ENCODE results near the gene RPS2.

DNA sequence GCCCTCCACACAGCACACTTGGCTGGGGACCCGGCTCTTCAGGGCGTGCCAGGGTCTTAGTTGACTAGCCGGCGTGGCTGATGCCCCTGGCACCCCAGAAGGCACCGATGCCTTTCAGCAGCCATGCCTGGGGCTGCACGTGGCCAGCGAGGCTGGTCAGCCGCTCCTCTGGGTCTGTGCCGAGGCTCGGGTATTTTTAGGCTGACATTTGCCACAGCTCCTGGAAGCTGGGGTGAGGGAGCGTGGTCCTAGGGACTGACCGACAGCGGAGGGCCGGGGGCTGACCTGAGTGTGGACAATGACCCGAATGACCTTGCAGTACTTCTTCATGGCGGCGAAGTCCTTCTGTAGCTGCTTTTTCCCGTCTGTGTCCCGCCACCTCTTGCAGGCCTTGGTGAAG, 14.1 kb downstream of the RPS2 start:
- TF ChIP-seq, protein P1, sequence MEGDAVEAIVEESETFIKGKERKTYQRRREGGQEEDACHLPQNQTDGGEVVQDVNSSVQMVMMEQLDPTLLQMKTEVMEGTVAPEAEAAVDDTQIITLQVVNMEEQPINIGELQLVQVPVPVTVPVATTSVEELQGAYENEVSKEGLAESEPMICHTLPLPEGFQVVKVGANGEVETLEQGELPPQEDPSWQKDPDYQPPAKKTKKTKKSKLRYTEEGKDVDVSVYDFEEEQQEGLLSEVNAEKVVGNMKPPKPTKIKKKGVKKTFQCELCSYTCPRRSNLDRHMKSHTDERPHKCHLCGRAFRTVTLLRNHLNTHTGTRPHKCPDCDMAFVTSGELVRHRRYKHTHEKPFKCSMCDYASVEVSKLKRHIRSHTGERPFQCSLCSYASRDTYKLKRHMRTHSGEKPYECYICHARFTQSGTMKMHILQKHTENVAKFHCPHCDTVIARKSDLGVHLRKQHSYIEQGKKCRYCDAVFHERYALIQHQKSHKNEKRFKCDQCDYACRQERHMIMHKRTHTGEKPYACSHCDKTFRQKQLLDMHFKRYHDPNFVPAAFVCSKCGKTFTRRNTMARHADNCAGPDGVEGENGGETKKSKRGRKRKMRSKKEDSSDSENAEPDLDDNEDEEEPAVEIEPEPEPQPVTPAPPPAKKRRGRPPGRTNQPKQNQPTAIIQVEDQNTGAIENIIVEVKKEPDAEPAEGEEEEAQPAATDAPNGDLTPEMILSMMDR (IDR thresholded peaks at IDR 0.05) = no peak
- TF ChIP-seq ZFX (IDR thresholded peaks at IDR 0.05; ENCODE audit: borderline replicate concordance) = no peak
